NCI-H446 (cell line): ENCODE results near the gene CALHM2.
A peak's percentile ranks its signal among the peaks of the same experiment; 100 is the strongest.
"Not testable (repeated sequence)": the region's sequence is repeated elsewhere in the genome, so short reads cannot be mapped to it uniquely, and the experiment has no call there.

Experiments
- DNase-seq, 2 experiments: peaks; one replicate each; lab custom pipeline; 2025; lab: John Stamatoyannopoulos, UW

The CALHM2 gene, protein sequence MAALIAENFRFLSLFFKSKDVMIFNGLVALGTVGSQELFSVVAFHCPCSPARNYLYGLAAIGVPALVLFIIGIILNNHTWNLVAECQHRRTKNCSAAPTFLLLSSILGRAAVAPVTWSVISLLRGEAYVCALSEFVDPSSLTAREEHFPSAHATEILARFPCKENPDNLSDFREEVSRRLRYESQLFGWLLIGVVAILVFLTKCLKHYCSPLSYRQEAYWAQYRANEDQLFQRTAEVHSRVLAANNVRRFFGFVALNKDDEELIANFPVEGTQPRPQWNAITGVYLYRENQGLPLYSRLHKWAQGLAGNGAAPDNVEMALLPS

DNA sequence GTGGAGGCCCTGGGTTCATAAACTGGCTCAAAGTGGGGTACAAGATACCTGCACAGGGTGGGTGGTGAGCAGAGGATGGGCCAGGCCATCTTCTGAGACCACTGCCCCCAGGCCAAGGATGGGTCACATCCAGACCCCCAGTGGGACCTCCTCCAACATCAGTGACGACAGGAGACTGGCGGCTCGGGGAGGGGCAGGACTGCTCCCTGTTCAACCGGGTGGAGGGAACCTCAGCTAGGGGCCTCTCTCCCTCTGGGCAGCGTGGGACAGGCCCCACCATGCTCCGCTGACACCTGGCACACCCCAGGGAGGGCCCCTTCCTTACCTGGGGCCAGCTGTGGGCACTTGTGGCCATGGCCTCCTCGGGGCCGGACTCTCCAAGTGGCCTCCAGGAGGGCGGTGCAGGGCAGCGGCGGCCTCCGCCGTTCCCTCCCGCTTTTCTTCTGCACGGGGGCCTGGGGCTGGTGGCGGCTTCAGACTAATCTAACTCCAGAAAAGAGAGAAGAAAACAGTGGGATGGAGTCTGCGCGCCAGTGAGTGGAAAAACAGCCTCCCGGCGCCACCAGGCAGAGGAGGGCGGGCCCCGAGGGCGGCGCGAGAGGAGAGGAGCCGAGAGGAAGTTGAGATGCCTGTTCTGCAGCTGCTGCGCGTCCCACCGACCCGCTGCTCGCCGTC is at the start of gene CALHM2:
Gene CALHM2 (minus strand): TSS at position 540 of the 675 bp plus-strand sequence. CDS start 2,429 bp downstream, outside the sequence.
- DNase-seq = no peak

DNA sequence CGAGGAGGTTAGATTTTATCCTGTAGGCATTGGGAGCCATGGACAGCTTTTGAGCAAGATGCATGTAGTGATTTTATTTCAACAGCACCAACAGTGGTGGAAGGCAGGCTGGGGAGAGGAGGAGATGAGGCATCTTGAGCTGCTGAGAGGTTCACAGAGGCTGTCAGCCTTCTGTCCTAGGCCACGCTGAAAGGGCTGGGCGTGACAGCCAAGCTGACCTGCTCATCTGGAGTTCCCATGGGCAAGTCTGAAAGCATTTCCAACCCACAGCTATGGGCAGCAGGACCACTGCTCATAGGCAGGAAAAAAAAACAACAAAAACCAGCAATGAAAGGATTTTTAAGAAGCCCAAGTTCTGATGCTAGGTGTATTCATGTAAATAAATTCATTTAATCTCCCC is 49.0 kb upstream of the CALHM2 start:
- no peak for DNase-seq

GRCh38 chr10:103500481-103500880 is 48.3 kb upstream of the CALHM2 start:
- DNase-seq = no peak

DNA sequence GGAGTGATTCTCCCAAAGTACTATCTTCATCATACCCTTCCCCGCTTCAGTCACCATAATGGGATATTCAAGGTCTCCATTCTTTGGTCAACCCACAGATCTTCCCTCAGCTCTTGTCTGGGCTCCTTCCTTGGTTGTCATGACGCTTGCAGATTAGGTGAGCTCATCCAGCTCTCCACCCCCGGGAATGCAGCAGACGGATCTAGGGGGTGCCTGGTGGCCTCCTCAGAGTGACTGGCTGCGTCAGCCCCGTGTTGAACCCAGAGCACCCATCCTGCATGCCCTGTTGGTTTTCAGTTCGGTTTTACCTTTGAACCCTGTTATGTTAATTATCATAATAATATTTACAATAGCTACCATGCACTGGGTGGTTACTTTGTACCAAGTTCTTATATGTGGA is 47.7 kb upstream of the CALHM2 start:
- DNase-seq = no peak

- no peak for DNase-seq
Observed at GRCh38 chr10:103498936-103499638, 46.9 kb upstream of the CALHM2 start.

GRCh38 chr10:103497161-103497915 is 45.2 kb upstream of the CALHM2 start:
- no peak for DNase-seq

DNA sequence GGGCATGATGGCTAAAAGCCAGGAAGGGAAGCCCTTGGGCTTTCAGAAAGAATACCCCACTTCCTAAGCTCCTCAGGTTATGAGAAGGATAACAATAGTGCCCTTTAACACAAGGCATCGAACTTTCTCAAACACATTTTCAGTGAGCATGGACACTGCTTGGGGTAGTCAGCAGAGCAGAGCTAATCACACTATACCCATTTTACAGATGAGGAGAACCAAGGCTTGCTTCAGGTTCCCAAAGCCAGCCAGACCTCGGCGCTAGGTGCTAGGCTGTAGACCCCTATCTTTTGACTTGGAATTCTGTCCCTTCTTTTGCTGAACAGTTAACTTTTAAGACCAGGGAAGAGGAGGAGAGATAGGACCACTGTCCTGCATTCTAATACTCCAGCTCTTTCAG is 43.2 kb upstream of the CALHM2 start:
- DNase-seq = no peak

DNA sequence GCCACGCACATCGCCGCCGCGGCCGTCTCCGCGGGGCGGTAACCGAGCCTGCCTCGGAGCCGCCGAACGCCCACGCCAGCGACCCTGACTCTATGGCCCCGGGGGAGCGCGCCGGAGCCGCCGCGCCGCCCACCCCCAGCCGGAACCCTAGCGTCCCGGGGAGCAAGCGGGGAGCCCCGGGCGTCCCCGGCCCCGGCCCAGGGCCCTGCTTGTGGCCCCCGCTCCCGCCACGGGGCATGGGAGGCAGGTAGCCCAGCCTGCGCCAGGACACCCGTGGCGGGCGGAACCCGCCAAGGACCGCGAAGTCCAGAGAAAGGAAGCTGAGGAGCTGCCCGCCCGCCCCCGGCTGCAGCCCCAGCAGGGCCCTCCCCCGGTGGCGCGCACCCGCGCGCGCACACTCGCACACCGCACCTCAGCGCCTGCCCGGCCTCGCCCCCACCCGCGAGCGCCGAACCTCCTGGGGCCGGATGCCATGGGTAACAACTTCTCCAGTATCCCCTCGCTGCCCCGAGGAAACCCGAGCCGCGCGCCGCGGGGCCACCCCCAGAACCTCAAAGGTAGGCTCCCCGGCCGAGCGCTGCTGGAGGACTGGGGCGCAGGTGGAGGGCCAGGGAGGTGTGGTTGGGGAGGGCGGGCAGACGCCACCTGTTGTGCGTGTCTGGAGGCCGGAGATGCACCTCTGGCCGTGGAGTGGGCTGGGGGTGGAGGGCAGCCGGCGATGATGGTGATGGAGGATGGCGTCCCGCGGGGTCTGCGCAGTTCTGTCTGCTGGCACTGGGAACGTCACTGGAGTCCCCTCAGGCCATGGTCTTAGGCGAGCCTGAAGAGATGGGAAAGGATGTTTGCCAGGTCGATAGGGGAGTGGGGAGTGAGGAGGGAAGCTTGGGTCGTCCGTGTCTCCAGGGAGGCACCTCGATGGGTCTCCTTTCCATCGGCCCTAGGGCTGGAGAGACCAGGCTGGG is 42.0 kb upstream of the CALHM2 start:
- DNase-seq = no peak

- no peak for DNase-seq
Observed at GRCh38 chr10:103493362-103493915, 41.3 kb upstream of the CALHM2 start, which contains the start of gene NEURL1. Gene NEURL1, plus strand, starts transcription at chr10:103493705. Its CDS starts 683 bp downstream, at chr10:103494388.

DNA sequence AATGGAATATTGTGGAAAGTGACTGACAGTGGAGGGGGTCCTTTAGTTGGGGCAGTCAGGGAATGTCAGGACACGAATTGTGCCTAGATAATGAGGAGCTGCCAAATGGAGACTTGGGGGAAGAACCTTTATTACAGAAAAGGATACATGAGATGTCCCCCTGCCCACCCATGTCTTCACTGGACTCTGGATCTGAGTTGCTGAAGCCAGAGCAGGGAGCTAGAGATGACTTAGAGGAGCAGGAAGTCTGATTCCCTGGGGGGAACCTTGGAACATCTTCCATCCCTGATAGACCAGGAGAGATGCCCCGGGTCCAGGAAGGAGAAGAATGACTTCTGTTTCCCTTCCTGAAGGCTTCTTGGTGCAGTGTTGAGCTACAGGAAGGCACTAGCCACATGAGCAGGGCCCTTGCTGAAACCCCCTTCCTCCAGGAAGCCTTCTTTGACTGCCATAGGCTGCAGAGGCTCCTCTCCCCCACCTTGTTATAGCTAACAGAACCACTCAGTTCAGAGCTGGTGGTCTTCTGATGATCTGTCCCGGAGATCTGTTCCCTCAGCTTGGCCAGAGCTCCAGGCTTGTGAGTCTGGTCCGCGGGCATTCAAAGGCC is 40.6 kb upstream of the CALHM2 start:
- no peak for DNase-seq

DNA sequence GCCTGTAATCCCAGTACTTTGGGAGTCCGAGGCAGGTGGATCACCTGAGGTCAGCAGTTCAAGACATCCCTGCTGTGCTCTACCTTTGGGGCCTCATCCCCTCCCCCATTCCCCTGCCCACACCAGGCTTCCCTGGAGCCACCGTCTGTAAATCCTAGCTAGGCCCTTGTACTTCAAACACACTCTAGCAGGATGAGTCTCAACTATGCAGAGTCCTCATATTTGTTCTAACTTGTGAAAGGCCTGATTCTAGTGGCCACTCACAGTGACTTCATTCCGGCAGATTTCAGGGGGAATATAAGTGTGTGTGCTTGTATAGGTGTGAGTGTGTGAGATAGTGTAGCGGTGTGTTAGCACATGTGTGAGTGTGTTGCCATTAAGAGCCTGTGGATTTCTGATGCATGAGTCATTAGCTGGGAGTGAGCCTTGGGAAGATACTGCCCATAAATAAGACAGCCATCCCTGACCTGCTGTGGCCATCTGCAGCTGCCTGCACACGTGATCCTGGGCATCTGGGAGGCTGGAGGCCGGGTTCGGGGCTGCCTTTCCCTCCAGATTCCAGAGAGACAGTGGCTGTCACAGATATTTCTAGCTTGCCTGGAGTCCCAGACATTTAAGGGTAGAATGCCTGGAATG is 39.7 kb upstream of the CALHM2 start:
- DNase-seq = no peak

DNA sequence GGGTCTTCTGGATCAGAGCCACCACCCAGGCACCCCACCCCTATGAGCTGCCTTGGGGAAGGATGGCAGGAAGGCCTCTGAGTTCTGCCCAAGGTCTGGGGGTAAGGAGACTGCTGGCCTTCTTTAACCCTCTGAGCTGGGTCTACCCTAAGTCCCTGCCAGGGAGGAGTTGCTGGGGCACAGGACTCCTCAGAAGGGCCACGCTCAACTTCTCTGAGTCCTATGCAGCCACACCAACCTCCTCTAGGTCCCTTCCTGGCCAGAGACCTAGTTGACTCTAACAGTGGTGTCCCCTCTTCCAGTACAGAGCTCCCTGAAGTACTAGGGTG is 38.8 kb upstream of the CALHM2 start:
- no peak for DNase-seq

GRCh38 chr10:103487410-103487708 is 35.2 kb upstream of the CALHM2 start:
- no peak for DNase-seq

- not testable (repeated sequence) for DNase-seq
Observed at GRCh38 chr10:103486635-103487409, 34.7 kb upstream of the CALHM2 start.

- DNase-seq = peak in 1 of 2 experiments; percentile 18
Observed at GRCh38 chr10:103481974-103482531, 29.9 kb upstream of the CALHM2 start.

DNA sequence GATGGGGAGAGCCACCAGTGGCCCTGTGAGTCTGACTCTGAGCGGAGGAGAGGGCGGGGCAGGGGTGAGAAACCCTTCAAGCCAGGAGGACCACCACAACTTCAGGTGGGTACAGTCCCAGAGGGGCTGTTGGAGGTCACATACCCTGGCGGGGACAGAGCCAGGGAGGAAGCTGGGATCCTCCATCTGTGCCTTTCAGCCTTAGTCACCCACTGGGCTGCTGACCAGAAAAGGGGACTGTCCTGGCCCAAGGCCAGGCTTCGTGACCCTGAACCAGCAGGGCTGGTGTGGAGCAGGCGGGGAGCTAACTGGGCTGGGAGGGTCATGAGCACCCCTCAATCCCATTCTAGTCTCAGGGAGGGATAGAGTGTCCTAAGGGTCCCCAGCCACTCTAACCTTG is 28.4 kb upstream of the CALHM2 start:
- DNase-seq = no peak

DNA sequence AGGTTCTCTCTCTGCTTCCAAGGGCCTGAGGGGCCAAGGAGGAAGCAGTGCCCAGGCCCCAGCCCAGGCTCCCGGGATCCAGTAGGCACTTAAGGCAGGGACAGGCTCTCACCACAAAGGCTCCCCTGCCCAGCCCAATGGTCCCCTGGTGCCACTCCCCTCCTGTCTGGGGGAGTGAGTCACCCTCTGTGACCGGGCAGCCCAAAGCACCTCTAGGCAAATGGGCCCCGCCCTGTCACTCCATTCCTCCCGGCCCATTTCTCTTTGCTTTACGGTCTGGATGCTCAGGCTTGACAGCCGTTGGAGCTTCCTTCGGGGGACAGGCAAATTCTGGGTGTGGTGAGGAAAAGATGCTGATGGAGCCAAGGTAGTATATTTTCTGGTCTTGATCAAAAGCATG is 27.0 kb upstream of the CALHM2 start, which contains the start of gene CALHM3:
Gene CALHM3 (minus strand): TSS at position 106 of the 400 bp plus-strand sequence. CDS start 208 bp downstream, outside the sequence.
- no peak for DNase-seq

DNA sequence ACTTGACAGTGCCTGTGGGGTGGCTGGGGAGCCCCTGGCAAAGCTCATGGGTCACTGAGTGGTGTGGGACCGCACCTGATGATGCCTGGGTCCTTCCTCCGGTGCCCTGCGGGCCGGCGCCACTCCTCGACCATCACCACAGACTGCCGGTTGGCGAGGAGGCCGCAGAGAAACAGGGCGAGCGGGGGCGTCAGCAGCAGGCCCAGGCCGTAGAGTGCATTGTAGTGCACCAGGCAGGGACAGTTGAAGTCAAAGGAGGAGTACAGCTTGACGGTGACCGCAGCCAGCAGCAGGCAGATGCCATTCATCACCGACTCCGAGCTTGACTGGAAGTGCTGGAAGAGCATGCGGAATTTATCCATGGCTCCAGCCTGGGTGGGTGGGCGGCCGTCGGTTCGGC is 26.5 kb upstream of the CALHM2 start:
- no peak for DNase-seq
